HepG2 (cell line): Measurements from ENCODE around the gene ATP5F1E. TPM values are rescaled to one million over a fixed set of nuclear protein-coding genes. Genes with fewer than 3 reads are reported as not detected.

Experiments
- PITX1 ChIP-seq: sonication (generic); formaldehyde crosslinking; IDR thresholded peaks from 2 replicates; pipeline ENCODE4 v1.5.1; 2020; ENCODE audit warnings: mild to moderate bottlenecking, missing genetic modification reagents
- RXRA ChIP-seq: sonication (generic); formaldehyde crosslinking; IDR thresholded peaks from 2 replicates; pipeline ENCODE4 v1.5.1; 2020; ENCODE audit warnings: missing genetic modification reagents
- SETDB1 ChIP-seq: sonication (generic); formaldehyde crosslinking; IDR thresholded peaks from 2 replicates; pipeline ENCODE4 v1.5.1; 2020; ENCODE audit warnings: missing genetic modification reagents, mild to moderate bottlenecking, borderline replicate concordance
- STAG1 ChIP-seq: sonication (generic); formaldehyde crosslinking; IDR thresholded peaks from 2 replicates; pipeline ENCODE4 v1.4.0; 2020; ENCODE audit warnings: missing genetic modification reagents
- ZBTB42 ChIP-seq: sonication (generic); formaldehyde crosslinking; IDR thresholded peaks from 2 replicates; pipeline ENCODE4 v1.5.0; 2020; ENCODE audit warnings: mild to moderate bottlenecking, missing genetic modification reagents
- ZMYM4 ChIP-seq: sonication (generic); formaldehyde crosslinking; IDR thresholded peaks from 2 replicates; pipeline ENCODE4 v1.8.1; 2023; ENCODE audit warnings: mild to moderate bottlenecking, missing genetic modification reagents
- ZNF264 ChIP-seq: sonication (generic); formaldehyde crosslinking; IDR thresholded peaks from 2 replicates; pipeline ENCODE4 v1.4.0; 2020; ENCODE audit warnings: missing genetic modification reagents
- ZNF407 ChIP-seq: sonication (generic); formaldehyde crosslinking; IDR thresholded peaks from one replicate; pipeline ENCODE4 v1.5.1; 2020; ENCODE audit warnings: mild to moderate bottlenecking, missing genetic modification reagents; ENCODE audit errors: not compliant biosample characterization
- polyA plus RNA-seq, 8 experiments: library from polyadenylated mRNA; depleted of rRNA in 3 of 8; stranded (reverse) in 7 of 8; unstranded in 1 of 8; fragments of >200 nt; fragmentation: Illumina TruSeq in 4 of 8; extraction: Trizol in 4 of 8; gene quantifications; 2 replicates each; pipeline versions ENCODE4 v1.2.1 to v1.2.3, GENCODE V29; 2011 to 2016; ENCODE audit warnings: low read depth in 4 of 8, missing spikeins in 1 of 8, mixed read lengths in 1 of 8; ENCODE audit not compliant: insufficient read depth in 1 of 8
- total RNA-seq, 5 experiments: library from RNA; depleted of rRNA; stranded (reverse); fragments of >200 nt; fragmentation: Illumina TruSeq; extraction: Trizol; gene quantifications; 2 replicates each; pipeline ENCODE4 v1.2.3, GENCODE V29; 2016; ENCODE audit warnings: low read depth in 1 of 5
- TF ChIP-seq, protein P1 (sequence below): IDR thresholded peaks from 2 replicates; pipeline ENCODE4 v1.6.1; 2016; ENCODE audit warnings: low read depth, missing genetic modification reagents, missing compliant biosample characterization
- TF ChIP-seq, protein P2 (sequence below): sonication (generic); formaldehyde crosslinking; IDR thresholded peaks from 2 replicates; pipeline ENCODE4 v1.4.0; 2020; ENCODE audit warnings: missing genetic modification reagents, borderline replicate concordance

Gene ATP5F1E
- total and polyA plus RNA-seq, 2 of the 13 experiments (the other 11 are each of a cell fraction or from before 2014, with no cell fraction given) = 121 to 134 TPM

DNA sequence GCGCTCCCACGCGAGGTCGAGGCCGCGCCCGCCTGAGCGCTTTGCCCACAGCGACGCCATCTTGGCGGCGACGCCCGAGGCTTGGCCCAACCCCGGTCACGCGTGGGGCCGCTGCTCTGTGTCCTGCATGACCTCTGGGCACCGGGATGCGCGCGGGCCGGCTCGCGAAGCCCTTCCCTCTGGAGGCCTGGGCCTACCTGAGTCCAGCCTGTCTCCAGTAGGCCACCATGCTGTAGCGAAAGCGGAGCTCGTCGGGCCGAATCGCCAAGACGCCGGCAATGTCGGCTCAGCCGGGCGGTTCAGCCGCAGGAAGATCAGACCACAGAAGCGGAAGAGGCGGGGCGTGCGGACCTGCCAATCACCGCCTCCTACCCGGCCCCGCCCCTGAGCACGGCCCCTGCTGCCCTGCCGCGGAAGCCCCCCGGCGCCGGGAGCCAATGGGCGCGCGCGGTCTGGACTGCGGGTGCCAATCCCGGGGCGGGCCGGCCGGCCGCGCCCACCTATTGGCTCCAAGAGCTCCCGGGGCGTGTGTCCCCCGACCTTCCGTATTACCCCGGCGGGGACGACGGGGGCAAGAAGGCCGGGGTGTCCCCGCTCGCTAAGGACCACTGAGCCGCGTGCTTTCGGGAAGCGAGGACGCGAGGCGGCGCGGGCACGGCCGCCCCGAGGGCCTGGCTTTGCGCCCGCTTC, at the start of gene ATP5F1E (continued):
- TF ChIP-seq PITX1 (peak; percentile 67; the same call in 1 of the 2 replicates), STAG1 (CRISPR knock-in tag) (peak; percentile 34; the same call in 1 of the 2 replicates), ZBTB42 (peak; percentile 77), ZNF407 (peak; percentile 96), ZNF264 (CRISPR knock-in tag) (no peak; the same call in 1 of the 2 replicates), RXRA (CRISPR knock-in tag) (peak; percentile 84), ZMYM4 (CRISPR knock-in tag) (peak; percentile 98), SETDB1 (CRISPR knock-in tag) (peak; percentile 84; the same call in 1 of the 2 replicates)
- TF ChIP-seq, protein P1, sequence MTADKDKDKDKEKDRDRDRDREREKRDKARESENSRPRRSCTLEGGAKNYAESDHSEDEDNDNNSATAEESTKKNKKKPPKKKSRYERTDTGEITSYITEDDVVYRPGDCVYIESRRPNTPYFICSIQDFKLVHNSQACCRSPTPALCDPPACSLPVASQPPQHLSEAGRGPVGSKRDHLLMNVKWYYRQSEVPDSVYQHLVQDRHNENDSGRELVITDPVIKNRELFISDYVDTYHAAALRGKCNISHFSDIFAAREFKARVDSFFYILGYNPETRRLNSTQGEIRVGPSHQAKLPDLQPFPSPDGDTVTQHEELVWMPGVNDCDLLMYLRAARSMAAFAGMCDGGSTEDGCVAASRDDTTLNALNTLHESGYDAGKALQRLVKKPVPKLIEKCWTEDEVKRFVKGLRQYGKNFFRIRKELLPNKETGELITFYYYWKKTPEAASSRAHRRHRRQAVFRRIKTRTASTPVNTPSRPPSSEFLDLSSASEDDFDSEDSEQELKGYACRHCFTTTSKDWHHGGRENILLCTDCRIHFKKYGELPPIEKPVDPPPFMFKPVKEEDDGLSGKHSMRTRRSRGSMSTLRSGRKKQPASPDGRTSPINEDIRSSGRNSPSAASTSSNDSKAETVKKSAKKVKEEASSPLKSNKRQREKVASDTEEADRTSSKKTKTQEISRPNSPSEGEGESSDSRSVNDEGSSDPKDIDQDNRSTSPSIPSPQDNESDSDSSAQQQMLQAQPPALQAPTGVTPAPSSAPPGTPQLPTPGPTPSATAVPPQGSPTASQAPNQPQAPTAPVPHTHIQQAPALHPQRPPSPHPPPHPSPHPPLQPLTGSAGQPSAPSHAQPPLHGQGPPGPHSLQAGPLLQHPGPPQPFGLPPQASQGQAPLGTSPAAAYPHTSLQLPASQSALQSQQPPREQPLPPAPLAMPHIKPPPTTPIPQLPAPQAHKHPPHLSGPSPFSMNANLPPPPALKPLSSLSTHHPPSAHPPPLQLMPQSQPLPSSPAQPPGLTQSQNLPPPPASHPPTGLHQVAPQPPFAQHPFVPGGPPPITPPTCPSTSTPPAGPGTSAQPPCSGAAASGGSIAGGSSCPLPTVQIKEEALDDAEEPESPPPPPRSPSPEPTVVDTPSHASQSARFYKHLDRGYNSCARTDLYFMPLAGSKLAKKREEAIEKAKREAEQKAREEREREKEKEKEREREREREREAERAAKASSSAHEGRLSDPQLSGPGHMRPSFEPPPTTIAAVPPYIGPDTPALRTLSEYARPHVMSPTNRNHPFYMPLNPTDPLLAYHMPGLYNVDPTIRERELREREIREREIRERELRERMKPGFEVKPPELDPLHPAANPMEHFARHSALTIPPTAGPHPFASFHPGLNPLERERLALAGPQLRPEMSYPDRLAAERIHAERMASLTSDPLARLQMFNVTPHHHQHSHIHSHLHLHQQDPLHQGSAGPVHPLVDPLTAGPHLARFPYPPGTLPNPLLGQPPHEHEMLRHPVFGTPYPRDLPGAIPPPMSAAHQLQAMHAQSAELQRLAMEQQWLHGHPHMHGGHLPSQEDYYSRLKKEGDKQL (CRISPR knock-in tag) = 0 out of 2 replicates have a peak, but pooled peaks have one; percentile 8
- TF ChIP-seq, protein P2, sequence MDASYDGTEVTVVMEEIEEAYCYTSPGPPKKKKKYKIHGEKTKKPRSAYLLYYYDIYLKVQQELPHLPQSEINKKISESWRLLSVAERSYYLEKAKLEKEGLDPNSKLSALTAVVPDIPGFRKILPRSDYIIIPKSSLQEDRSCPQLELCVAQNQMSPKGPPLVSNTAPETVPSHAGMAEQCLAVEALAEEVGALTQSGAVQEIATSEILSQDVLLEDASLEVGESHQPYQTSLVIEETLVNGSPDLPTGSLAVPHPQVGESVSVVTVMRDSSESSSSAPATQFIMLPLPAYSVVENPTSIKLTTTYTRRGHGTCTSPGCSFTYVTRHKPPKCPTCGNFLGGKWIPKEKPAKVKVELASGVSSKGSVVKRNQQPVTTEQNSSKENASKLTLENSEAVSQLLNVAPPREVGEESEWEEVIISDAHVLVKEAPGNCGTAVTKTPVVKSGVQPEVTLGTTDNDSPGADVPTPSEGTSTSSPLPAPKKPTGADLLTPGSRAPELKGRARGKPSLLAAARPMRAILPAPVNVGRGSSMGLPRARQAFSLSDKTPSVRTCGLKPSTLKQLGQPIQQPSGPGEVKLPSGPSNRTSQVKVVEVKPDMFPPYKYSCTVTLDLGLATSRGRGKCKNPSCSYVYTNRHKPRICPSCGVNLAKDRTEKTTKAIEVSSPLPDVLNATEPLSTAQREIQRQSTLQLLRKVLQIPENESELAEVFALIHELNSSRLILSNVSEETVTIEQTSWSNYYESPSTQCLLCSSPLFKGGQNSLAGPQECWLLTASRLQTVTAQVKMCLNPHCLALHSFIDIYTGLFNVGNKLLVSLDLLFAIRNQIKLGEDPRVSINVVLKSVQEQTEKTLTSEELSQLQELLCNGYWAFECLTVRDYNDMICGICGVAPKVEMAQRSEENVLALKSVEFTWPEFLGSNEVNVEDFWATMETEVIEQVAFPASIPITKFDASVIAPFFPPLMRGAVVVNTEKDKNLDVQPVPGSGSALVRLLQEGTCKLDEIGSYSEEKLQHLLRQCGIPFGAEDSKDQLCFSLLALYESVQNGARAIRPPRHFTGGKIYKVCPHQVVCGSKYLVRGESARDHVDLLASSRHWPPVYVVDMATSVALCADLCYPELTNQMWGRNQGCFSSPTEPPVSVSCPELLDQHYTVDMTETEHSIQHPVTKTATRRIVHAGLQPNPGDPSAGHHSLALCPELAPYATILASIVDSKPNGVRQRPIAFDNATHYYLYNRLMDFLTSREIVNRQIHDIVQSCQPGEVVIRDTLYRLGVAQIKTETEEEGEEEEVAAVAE = peak; percentile 71
